Stimulated activated CD4-positive, alpha-beta T cell treated with anti-CD3 and anti-CD28 coated beads, Interleukin-1b, Interleukin-23, amount 100 ng/mL, for 24 hours (primary cell): ENCODE measurements around the gene GTF3C5.
"Not testable (repeated sequence)": the region's sequence is repeated elsewhere in the genome, so short reads cannot be mapped to it uniquely, and the experiment has no call there.

Source experiments
- DNase-seq, 4 experiments: peaks; one replicate each; pipeline ENCODE4 v3.0.0-alpha.2; 2020; ENCODE audit warnings: low read depth in 4 of 4, low spot score in 1 of 4

GTF3C5 gene

DNA sequence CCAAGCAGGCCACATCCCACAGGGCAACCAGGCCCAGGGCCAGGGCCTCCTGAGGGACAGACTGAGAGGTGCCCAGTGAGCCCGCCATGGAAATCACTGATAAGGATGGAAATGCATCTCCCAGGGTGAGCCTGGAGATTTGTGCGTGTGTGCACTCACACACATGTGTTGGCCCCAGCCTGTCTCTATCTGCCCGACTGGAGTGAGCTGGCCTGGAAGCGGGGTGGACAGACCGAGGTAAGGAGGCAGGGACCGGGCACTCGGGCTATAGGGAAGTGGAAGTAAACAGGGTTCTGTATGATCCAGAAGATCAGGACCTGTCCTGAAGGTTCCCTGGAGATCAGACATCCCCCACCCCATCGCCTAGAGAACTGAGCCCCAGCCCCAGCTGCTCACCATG, 34.9 kb upstream of the GTF3C5 start:
- no peak for DNase-seq

DNA sequence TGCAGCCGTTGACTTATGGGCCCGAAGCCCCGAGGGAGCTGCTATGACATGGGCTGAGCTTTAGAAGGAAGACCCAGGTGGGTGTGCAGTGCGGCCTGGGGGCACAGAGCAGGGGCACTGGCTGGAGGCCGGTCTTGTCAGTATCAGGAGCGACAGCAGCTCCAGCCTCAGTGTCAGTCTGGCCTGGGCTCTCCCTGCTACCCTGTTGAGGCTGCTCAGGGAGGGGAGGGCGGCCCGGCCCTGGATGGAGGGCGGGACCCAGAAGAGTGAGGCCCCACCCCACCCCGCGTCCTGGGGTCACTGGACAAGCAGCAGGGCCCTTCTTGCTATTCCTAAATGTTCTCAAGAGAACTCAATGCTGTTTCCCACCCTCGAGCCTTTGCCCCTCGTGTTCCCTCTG, 34.3 kb upstream of the GTF3C5 start:
- DNase-seq = no peak

DNA sequence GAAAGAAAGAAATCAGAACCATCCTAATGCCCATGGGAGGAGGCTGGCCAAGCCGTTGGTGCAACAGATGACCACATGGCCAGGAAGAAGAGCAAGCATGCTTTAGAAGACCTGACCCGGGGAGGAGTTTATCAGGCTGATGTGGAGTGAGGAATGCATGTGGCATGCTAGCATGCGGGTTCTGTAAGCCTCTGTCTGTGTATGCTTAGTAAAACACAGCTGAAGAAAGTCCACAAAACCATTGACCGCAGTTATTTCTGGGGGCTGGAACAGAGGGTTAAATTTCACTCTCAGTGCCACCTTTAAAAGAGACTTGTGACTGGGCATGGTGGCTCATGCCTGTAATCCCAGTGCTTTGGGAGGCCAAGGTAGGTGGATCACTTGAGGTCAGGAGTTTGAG, 33.2 kb upstream of the GTF3C5 start:
- DNase-seq = no peak

- not testable (repeated sequence) for DNase-seq
These were observed 32.6 kb upstream of the GTF3C5 start for GRCh38 chr9:132998221-132998620.

- no peak for DNase-seq
These were observed 31.8 kb upstream of the GTF3C5 start for GRCh38 chr9:132998831-132999635.

DNA sequence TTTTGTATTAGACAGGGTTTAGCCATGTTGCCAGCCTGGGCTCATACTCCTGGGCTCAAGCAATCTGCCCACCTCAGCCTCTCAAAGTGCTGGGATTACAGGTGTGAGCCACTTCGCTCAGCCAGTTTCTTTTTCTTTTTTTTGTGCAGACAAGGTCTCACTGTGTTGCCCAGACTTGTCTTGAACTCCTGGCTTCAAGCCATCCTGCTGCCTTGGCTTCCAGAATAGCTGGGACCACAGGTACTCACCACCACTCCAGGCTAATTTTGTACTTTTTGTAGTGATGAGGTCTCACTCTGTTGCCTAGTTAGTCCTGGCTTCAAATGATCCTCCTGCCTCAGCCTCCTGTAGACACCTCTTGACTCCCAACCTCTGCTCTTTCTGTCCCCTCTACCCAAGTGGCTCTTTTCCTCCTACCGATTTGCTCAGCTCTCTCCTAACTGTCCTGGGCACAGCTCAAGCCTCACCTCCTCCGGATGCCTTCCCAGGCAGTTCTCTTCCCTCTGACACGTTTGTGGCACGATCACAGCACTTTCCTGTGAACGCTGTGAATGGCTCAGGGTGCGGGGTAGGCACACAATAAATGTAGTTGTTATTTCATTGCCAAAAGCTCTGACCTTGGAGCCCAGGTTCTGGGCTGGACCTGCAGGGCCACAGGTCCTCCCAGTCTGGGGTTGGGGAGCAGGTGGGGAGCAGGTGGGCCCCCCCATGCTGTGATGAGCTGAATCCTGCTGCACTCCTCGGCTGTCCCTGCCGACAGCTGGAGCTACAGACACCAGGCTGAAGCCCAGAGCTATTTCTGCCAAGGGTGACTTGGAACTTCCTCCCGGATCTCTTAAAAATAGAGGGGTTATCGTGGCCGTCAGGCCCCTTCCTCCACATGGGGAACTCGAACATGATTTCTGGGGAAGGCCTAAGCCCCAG, 28.4 kb upstream of the GTF3C5 start:
- DNase-seq = no peak

- no peak for DNase-seq
These were observed 27.7 kb upstream of the GTF3C5 start for GRCh38 chr9:133003071-133003461.

GRCh38 chr9:133003671-133004090, 27.1 kb upstream of the GTF3C5 start:
- no peak for DNase-seq

GRCh38 chr9:133004091-133004998, 26.5 kb upstream of the GTF3C5 start:
- no peak for DNase-seq

GRCh38 chr9:133004999-133005760, 25.6 kb upstream of the GTF3C5 start:
- DNase-seq = no peak

DNA sequence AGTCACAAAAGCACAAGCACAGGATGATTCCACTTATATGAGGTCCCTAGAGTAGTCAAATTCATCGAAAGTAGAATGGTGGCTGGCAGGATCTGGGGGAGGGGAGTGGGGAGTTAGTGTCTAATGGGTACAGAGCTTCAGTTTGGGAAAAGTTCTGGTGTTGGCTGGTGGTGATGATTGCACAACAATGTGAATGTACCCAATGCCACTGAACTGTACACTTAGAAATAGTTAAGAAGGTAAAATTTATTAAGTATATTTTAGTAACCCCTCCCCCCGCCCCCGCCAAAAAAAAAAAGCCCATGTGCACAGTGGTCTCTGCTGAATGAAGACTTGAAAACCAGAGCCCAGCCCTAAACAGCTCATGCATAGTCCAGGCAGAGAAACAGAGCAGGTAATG, 24.8 kb upstream of the GTF3C5 start:
- no peak for DNase-seq

GRCh38 chr9:133006731-133007352, 24.0 kb upstream of the GTF3C5 start:
- no peak for DNase-seq

DNA sequence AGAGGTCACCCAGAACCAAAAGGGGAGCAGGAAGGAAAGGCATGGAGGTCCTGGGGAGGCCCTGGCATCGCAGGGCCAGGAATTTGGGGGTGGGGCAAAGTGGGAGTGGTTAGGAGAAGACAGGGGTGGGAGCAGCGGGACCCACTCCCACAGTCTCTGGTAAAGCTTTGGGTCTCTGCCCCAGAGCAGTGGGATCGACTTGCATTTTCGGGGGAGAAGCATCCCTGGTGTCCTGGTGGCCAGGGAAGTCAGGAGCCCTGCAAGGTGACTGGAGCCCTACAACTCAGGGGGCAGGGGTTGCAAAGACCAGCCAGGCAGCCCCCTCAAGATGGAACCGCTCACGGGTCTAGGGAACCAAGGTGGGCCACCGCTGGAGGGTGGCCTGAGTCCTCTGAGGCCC, 22.4 kb upstream of the GTF3C5 start:
- no peak for DNase-seq

- no peak for DNase-seq
These were observed 22.0 kb upstream of the GTF3C5 start for GRCh38 chr9:133008824-133009223.

DNA sequence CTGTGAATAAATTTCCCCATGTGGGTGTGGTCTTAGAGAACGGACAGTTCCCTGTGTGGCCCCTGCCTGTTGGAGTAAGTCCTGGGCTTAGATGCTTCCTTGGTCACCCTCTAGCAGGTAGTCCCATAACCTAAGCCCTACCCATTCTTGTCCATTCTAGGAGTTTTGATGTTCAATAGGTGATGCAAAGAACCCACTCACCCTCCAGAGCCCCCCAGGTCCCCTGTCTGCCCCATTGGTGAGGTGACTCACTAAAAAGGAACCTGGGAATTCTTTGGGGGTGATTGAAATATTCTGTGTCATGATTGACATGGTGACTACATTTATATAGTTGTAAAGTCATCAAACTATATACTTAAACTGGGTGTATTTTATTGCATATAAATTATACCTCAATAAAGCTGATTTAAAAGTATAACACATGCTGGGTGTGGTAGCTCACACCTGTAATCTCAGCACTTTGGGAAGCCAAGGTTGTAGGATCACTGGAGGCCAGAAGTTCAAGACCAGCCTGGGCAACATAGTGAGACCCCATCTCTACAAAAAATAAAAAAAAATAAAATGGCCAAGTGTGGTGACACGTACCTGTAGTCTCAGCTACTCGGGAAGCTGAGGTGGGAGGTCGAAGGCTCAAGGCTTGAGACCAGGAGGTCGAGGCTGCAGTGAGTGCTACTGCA, 20.8 kb upstream of the GTF3C5 start:
- DNase-seq = no peak

GRCh38 chr9:133014696-133015095, 16.1 kb upstream of the GTF3C5 start:
- no peak for DNase-seq

DNA sequence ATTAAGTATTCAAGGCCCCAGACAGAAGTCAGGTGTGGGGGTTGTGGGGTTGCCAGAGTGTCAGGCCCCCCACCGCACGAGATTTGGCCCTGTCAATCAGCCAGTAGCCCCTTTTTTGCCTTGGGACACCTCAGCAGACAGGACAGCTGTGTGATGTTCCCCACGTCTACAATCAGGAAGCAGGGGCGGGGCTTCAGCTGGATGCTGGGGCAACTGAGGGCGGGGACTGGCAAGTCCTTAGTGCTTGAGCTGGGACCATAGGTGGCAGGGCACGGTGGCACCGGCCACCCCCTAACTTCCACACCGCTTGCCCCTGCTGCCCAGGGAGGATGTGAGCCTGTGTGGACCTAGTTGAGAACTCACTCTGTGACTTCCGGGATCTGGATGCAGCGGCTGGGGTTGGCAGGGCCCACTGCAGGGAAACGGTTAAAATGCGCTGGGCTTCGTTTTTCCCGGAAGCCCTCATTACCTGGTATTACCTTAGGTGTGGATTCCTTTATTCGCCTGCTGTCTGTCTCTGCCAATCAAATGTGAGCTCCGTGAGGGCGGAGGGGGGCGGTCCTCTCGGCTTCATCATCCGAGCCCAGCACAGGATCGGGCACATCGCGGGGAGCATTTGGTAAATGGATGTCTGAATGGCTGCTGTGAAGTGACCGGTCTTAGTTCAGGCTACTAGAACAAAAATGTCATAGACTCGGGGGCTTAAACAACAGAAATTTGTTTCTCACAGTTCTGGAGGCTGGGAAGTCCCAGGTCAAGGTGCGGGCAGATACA, 7.5 kb upstream of the GTF3C5 start:
- DNase-seq = peak in 1 of 4 experiments; percentile 54

DNA sequence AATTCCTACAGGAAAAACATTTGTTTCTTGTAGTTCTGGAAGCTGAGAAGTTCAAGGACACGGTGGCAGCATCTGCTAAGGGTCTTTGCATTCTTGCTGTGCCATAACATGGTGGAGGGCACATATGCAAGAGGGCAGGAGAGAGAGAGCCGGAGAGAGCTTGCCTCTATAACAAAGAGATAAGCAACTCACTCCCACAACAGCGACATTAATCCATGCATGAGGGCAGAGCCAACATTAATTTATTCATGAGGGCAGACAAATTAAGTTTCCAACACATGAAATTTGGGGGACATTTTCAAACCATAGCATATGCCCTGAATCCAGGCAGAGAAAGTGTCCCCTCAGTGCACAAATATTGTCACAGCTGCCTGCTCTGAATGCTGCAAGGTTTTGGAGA, 4.4 kb upstream of the GTF3C5 start:
- DNase-seq = no peak

DNA sequence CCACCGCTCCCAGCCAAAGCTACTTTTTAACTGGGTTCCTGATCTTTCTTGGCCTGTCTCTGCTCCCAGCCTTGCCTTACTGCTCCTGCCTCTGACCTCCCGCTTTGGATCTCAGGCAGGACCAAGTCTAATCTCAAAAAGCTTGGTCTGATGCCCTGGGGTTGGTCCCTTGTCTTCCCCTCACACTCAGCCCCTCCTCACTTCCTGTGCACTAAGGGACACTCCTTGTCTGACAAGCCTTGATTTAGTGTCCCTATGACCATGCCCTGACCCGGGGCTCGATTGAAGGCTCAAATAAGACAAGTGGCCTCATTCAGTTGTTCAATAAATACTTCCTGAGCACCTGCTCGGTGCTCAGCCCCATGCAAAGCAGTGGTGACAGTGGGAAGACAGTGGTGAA, 3.7 kb upstream of the GTF3C5 start:
- DNase-seq = no peak
